Upper lobe of right lung (tissue), 1 donor: ENCODE results near the gene CCT5. TPM values are rescaled to one million over a fixed set of nuclear protein-coding genes. Genes with fewer than 3 reads are reported as not detected.
A peak's percentile ranks its signal among the peaks of the same experiment; 100 is the strongest.
"Not testable (repeated sequence)": the region's sequence is repeated elsewhere in the genome, so short reads cannot be mapped to it uniquely, and the experiment has no call there.

Source experiments
- ATAC-seq: fragments of 200-7000 bp; cut with Tn5 transposase; one replicate; pipeline ENCODE4 v1.9.1; 2020; ENCODE audit warnings: mild to moderate bottlenecking, moderate library complexity
- DNase-seq: peaks from one replicate; pipeline ENCODE4 v3.0.0-alpha.2; 2020
- H3K27ac ChIP-seq: fragments of 200-600 bp; one replicate; pipeline ENCODE4 v1.8.0; 2022
- H3K27me3 ChIP-seq: fragments of 200-600 bp; one replicate; pipeline ENCODE4 v1.8.0; 2022; ENCODE audit warnings: mild to moderate bottlenecking
- H3K36me3 ChIP-seq: fragments of 200-600 bp; one replicate; pipeline ENCODE4 v1.8.0; 2022
- H3K4me1 ChIP-seq: fragments of 200-600 bp; one replicate; pipeline ENCODE4 v1.8.0; 2022
- H3K4me3 ChIP-seq: fragments of 200-600 bp; one replicate; pipeline ENCODE4 v1.8.0; 2022; ENCODE audit warnings: mild to moderate bottlenecking
- H3K9me3 ChIP-seq: fragments of 200-600 bp; one replicate; pipeline ENCODE4 v1.8.0; 2022
- CTCF ChIP-seq: fragments of 200-600 bp; IDR thresholded peaks from one replicate; pipeline ENCODE4 v1.8.0; 2022; ENCODE audit warnings: antibody characterized with exemption
- intact Hi-C: fragments of 100-400 bp; cut with DNase I; formaldehyde crosslinking; loops from one replicate; pipeline ENCODE4 v1.11.0; 2022
- total RNA-seq: library from RNA; stranded (reverse); fragmentation: NEBNext Ultra II Directional; extraction: Animal tissue kit (Norgen Biotek cat#: 25700); gene quantifications from one replicate; pipeline ENCODE4 v1.2.1, GENCODE V29; 2021
- donor health status: DM: no; HTN: yes; CAD: no; lungs with severe emphysema.

Gene CCT5
- total RNA-seq, 1 donor from 2014 or later = 119 TPM

GRCh38 chr5:10272053-10272874 is 22.2 kb downstream of the CCT5 start:
- Histone ChIP-seq H3K36me3 (no peaks in the 10 kb centered on the region), H3K27ac (no peak overlapping the region), H3K4me3 (no peak overlapping the region), H3K9me3 (no peaks in the 10 kb centered on the region), H3K4me1 (no peaks in the 10 kb centered on the region), H3K27me3 (no peaks in the 10 kb centered on the region)
- TF ChIP-seq CTCF = no peak
- DNase-seq (no peak), ATAC-seq (no peak)
- intact Hi-C loops = no loop called here

- H3K36me3 ChIP-seq, H3K27ac ChIP-seq, H3K4me1 ChIP-seq, H3K27me3 ChIP-seq, ATAC-seq, H3K9me3 ChIP-seq, intact Hi-C loops, DNase-seq, H3K4me3 ChIP-seq: not testable (repeated sequence)
These were observed 22.8 kb downstream of the CCT5 start for GRCh38 chr5:10272875-10273209.

- no peak for ATAC-seq
- no peak for TF ChIP-seq CTCF
These were observed 25.4 kb downstream of the CCT5 start for GRCh38 chr5:10275460-10275859.

GRCh38 chr5:10275991-10276390 is 25.9 kb downstream of the CCT5 start:
- Histone ChIP-seq H3K9me3 (no peaks in the 10 kb centered on the region), H3K4me3 (no peak overlapping the region), H3K4me1 (no peaks in the 10 kb centered on the region), H3K36me3 (no peaks in the 10 kb centered on the region), H3K27ac (no peak overlapping the region), H3K27me3 (no peaks in the 10 kb centered on the region)
- ATAC-seq = peak; percentile 66
- no peak for DNase-seq
- TF ChIP-seq CTCF = no peak
- intact Hi-C loops = no loop called here

More at GRCh38 chr5:10275460-10275859, 25.4 kb downstream of the CCT5 start:
- no peaks in the 10 kb centered on the region for H3K36me3 ChIP-seq
- DNase-seq = no peak
- intact Hi-C loops = no loop called here
- H3K4me1 ChIP-seq = no peaks in the 10 kb centered on the region
- no peaks in the 10 kb centered on the region for H3K9me3 ChIP-seq
- no peak overlapping the region for H3K4me3 ChIP-seq
- no peaks in the 10 kb centered on the region for H3K27me3 ChIP-seq
- no peak overlapping the region for H3K27ac ChIP-seq

- TF ChIP-seq CTCF = no peak
- Histone ChIP-seq H3K4me1 (no peaks in the 10 kb centered on the region), H3K36me3 (no peaks in the 10 kb centered on the region), H3K27me3 (no peaks in the 10 kb centered on the region), H3K4me3 (no peak overlapping the region), H3K27ac (no peak overlapping the region), H3K9me3 (no peaks in the 10 kb centered on the region)
- no peak for DNase-seq
- intact Hi-C loops = no loop called here
- ATAC-seq = no peak
These were observed 26.6 kb downstream of the CCT5 start for GRCh38 chr5:10276691-10277090.

GRCh38 chr5:10277773-10278630 is 27.9 kb downstream of the CCT5 start:
- Histone ChIP-seq H3K36me3 (no peaks in the 10 kb centered on the region), H3K27me3 (no peaks in the 10 kb centered on the region), H3K4me3 (no peak overlapping the region), H3K9me3 (no peaks in the 10 kb centered on the region), H3K4me1 (no peaks in the 10 kb centered on the region), H3K27ac (no peak overlapping the region)
- peak; percentile 25 for ATAC-seq
- no peak for TF ChIP-seq CTCF
- intact Hi-C loops = no loop called here
- no peak for DNase-seq
